HG03457 (cell line): ENCODE measurements around the gene SLC22A23.

Experiments used
- ATAC-seq: cut with Tn5 transposase; IDR thresholded peaks from one replicate; pipeline ENCODE4 v1.9.1; 2021; ENCODE audit warnings: moderate number of reproducible peaks; ENCODE audit not compliant: unreplicated experiment

The SLC22A23 gene

DNA sequence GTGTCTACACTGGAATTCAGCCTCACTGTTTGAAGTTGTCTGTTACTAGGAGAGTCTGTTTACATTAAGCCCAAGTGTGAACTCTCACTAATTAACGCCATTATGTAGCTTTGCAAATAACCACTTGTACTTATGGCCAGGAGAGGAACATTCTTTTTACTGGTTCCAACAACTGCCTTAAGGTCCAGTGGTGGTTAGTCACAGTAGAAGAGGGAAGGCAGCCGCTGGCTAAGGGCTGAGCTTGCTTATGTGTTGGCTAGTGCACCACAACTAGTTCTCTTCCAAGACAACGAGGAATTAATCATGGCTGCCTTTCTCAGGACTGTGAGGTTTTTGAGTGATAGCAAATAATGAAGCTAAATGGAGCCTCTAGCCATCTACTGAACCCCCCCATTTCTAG, 14.9 kb upstream of the SLC22A23 start:
- no peak for ATAC-seq

DNA sequence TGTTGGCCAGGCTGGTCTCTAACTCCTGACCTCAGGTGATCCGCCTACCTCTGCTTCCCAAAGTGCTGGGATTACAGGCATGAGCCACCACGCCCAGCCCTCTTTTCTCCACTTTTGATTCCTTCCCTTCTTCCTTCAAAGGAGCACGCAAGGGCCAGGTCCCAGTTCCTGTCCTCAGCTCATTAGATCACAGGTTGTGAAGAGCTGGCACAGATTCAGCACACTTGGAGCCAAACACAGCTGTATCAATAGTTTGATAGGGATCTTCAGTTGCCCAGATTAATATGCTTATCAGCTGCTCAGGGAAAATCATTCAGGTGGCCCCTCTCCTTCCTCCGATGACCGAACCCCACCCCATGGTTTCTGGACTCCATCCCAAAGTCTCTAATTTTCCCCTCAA, 14.4 kb upstream of the SLC22A23 start:
- no peak for ATAC-seq

- no peak for ATAC-seq
Measured at GRCh38 chr6:3468585-3468984, 11.7 kb upstream of the SLC22A23 start.

DNA sequence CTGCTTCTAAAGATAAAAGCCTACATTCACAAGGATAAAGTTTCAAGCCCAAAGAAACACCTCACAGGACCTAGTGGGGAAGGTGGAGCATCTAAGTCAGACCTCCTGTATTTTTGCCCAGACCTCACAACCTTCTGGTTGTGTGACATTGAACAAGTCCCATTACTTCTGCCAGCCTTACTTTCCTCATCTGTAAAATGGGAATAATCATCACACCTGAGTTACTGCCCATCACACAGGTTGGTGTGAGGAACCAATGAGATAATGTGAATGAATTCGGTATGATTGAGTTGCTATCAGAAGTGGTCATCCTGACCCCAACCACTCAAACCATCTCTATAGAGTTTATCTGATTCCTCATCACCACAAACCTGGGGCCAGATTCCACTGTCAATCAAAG, 11.1 kb upstream of the SLC22A23 start:
- no peak for ATAC-seq

GRCh38 chr6:3466488-3467219, 9.8 kb upstream of the SLC22A23 start:
- no peak for ATAC-seq

DNA sequence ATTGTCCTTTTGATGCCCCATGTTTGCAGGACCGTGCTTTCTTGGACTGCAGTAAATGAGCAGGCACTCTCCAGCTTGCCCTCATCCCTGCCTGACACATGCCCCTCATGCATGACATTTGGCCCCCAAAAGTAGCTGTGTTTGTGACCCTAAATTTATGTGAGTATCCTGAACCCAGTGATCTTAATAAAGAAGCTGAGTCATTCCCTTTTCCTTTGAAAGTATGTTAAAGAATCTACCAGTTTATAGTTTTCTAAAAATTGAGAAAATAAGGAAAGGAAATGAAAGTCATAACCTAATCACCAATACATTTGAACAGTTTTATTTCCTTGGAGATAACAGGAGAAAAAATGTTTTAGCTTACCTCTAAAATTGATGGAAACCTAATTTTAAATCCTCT, 3.4 kb upstream of the SLC22A23 start:
- ATAC-seq: no peak

GRCh38 chr6:3458706-3459421, 2.0 kb upstream of the SLC22A23 start:
- no peak for ATAC-seq

- no peak for ATAC-seq
Measured at GRCh38 chr6:3457710-3458602, 1.1 kb upstream of the SLC22A23 start.

DNA sequence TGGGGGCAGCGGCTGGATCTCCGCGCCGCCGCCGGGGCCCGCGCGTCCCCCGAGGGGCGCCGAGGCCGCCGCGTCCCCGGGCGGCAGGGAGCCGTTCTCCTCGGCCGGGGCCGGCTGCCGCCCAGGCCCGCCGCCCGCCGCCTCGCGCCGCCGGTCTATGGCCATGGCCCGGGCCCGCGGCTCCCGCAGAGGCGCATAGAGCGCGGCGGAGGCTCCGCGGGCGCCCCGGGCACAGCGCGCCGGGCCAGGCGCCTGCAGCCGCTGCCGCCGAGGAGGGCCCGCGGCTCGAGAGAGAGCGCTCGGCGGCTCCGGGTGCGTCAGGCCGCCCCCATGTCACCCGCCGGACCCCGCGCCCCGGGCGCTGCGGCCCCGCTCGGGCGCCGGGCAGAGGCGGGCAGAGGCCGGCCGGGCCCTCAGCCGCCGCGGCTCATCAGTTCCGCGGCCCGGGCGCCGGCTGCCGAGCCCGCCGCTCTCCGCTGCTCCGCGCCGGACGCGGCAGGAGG, 404 bp downstream of the SLC22A23 start:
- ATAC-seq: no peak

GRCh38 chr6:3455569-3456394, 1.1 kb downstream of the SLC22A23 start:
- ATAC-seq: no peak

DNA sequence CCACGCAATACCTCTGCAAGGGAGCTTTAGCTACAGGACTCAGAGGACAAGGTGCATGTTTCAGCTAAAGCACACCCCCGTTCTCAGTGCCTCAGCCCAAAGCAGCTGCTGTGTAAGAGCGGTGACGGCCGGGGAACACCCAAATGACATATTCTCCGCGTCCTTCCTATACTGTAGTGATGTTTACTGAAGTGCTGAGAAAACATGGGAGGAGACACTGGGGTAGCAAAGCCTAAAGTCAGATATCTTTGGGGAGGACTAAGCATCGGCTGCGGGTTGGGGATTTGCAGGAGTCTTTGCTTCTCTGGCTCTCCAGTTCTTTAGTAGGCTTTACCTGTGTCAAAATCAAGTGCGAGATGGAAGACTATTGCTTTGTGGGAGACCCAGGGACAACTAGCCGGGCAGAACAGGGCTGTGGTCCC, 1.7 kb downstream of the SLC22A23 start:
- no peak for ATAC-seq

GRCh38 chr6:3454273-3455010, 2.4 kb downstream of the SLC22A23 start:
- ATAC-seq: no peak

DNA sequence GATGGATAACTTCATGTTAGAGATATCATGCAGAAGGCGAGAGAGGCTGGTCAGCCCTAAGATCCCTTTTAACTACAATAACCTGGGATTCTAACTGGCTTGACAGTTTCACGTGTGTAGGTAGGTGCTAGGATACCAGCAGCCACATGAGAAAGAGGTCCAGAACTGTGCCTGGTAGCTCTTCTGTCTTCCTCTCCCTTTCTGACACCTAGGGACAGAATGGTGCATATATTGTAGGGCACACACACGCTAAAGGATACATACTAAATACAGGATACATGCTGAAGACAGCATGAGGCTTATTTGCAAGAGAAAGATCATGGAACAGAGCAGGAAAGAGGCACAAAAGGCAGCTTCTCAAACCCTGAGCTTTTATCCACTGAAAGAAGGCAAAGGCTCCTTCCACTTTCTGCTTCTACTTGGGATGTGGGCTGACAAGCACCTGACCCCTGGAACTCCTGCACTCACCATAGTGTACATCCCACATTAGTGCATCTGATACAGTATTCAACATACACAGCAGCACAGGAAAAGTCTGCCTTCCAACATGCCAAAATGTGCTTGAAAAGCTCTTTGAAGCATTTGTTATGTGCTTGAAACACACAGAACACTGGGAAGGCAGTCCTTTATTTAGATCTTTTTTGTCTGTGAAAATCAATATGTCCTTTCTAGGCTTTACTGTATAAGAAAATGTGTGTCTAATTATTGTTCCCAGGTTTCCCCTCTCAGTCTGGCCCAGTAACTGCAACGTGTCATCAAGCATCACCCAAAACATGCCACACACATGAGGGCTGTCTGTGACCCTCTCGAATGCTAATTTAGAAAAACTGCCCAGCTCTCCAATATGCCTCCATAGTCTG, 3.2 kb downstream of the SLC22A23 start:
- ATAC-seq: no peak

DNA sequence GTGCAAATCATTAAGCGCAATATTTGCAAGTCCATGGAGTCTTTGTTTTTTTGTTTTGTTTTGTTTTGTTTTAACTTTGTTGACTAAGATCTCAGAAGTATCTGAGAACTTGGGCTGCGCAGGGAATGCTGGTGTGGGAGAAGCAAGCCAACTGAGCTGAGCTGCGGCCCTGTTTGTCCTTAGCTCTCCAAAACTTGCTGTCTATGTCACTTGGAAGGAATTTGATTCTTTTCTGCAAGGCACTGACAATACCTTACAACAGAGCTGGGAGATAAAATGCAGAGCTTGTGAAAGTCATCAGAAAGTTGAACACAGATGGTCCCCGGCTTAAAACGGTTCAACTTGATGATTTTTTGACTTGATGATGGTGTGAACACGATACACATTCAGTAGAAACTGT, 5.4 kb downstream of the SLC22A23 start:
- ATAC-seq: no peak

DNA sequence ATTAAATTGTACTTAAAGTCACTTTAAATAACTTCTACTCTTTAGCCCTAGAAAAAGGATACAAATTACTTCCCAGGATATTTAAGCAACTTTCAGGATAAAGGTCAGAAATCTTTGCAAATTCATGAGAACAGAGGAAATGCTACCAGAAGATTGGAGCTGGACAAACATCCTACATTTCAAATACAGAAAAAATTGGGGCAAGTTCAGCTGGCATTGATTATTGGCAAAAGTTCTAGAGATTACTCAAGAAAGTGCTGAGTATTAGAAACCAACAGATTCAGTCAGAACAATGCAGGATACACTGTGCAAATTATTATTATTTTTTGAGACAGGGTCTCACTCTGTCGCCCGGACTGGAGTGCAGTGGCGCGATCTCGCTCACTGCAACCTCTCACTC, 6.0 kb downstream of the SLC22A23 start:
- ATAC-seq: no peak

DNA sequence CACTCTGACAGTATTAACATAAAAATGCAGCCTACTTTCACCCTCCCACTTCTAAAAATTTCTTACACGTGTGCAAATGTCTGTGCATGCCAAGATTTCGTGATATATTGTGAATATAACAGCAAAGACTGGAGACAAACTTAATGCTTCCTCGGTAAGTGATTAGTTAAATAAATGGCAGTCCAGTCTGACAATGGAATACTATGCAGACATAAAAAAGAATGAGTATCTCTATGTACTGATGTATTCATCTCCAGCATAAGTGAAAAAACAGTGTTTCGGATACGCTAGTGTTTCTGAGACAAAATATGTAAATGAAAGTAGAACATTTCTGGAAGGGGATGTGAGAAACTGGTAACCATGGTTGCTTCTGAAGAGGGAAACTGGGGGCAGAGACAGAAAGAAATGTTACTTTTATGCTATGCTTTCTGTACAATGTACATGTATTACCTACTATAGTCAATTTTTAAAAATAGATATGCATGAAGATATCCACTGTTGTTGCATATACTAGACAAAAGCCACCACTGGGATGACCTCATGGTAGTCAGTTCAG, 7.0 kb downstream of the SLC22A23 start:
- ATAC-seq: no peak

DNA sequence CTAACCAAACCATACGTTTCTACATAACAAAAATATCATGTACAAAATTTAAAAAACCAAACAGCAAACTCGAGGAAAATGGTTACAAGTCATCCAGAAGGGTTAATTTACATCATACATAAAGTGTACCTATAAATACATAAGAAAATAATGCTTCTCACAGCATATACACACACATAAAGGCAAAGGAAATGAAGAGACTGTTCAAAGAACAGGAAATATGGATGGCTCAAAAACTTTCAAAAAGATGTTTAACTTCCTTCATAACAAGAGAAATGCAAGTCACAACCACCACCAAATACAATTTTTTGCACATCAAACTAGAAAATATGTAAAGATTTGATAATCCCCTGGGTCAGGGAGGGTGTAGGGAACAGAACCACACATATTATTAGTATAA, 7.5 kb downstream of the SLC22A23 start:
- ATAC-seq: no peak

DNA sequence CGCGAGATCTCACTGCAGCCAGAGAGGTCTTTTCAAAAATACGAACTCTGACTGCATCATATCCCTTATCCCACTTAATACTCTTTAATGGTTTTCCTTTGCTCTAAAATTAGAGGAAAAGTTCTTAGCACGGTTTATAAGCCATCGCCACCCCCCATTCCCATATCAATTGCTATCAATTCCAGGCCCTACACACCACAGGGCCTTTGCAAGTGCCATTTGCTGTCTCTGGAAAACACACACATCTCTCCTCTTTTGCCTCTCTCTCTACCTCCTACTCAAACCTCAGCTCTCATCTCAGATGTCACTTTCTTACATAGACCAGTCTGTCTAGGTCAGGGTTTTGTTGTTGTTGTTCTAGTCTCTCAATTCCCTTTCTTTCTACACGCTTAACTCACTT, 9.8 kb downstream of the SLC22A23 start:
- no peak for ATAC-seq

DNA sequence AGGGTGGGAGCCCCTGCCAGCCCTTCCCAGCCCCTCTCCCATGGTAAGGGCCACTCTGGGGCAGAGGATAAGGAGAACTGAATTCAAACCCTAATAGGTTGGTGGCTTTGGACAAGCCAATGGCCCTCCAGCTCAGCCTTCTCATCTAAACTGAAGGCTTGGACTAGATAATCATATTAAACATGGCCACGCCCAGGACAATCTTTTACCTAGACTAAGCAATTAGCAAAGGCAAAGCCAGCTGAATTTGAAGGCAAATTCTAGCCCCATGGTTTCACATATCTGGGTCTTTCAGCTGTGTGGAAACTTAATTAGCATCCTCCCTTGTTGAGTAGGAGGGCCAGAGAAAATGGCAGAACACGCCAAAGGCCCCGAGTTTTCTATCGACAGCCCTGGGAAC, 10.7 kb downstream of the SLC22A23 start:
- no peak for ATAC-seq
